ENCODE measurements around the gene SLC25A21. TPM values are rescaled to one million over a fixed set of nuclear protein-coding genes. Genes with fewer than 3 reads are reported as not detected.

Gene SLC25A21
- total RNA-seq, 2 experiments from 2014 or later = not detected

GRCh38 chr14:37054144-37054543 is 118.3 kb downstream of the SLC25A21 start:
- intact Hi-C loops (cut with micrococcal nuclease) = no loop called here
- no peak overlapping the region for H3K27ac Mint-ChIP-seq
- TF ChIP-seq CTCF (IDR thresholded peaks at IDR 0.05) = no peak
- H3K36me3 Mint-ChIP-seq (ENCODE audit: low read depth) = no peaks in the 10 kb centered on the region
- no peak overlapping the region for H3K4me3 Mint-ChIP-seq
- no peaks in the 10 kb centered on the region for H3K4me1 Mint-ChIP-seq (ENCODE audit: low read depth)
- no peaks in the 10 kb centered on the region for H3K27me3 Mint-ChIP-seq
- peaks cover 8% of the 10 kb centered on the region for H3K9me3 Mint-ChIP-seq
- POLR2A ChIA-PET = interaction anchor here (0.5 kb wide), 1 partner anchor 1815 kb away, joined by 3 read pairs; no protein-coding TSS in a partner anchor
- ATAC-seq (no peak), DNase-seq (no peak)
- CTCF ChIA-PET = no interaction called here

- H3K4me3 Mint-ChIP-seq = no peak overlapping the region
- H3K4me1 Mint-ChIP-seq (ENCODE audit: low read depth) = no peaks in the 10 kb centered on the region
- ChIA-PET CTCF (no interaction called here), POLR2A (no interaction called here)
- H3K27ac Mint-ChIP-seq = no peak overlapping the region
- no peak for TF ChIP-seq CTCF (IDR thresholded peaks at IDR 0.05)
- no peaks in the 10 kb centered on the region for H3K36me3 Mint-ChIP-seq (ENCODE audit: low read depth)
- ATAC-seq = no peak
- intact Hi-C loops (cut with micrococcal nuclease) = no loop called here
- H3K27me3 Mint-ChIP-seq = no peaks in the 10 kb centered on the region
- DNase-seq = no peak
- peaks cover 8% of the 10 kb centered on the region for H3K9me3 Mint-ChIP-seq
These were observed 120.7 kb downstream of the SLC25A21 start for GRCh38 chr14:37051680-37052079.

- ChIA-PET POLR2A (no interaction called here), CTCF (no interaction called here)
- Mint-ChIP-seq H3K4me1 (ENCODE audit: low read depth) (no peaks in the 10 kb centered on the region), H3K4me3 (no peak overlapping the region), H3K27me3 (no peaks in the 10 kb centered on the region), H3K36me3 (ENCODE audit: low read depth) (no peaks in the 10 kb centered on the region), H3K27ac (no peak overlapping the region), H3K9me3 (peaks cover 8% of the 10 kb centered on the region)
- intact Hi-C loops (cut with micrococcal nuclease) = no loop called here
- DNase-seq (no peak), ATAC-seq (no peak)
- no peak for TF ChIP-seq CTCF (IDR thresholded peaks at IDR 0.05)
These were observed 121.3 kb downstream of the SLC25A21 start for GRCh38 chr14:37051153-37051552.

GRCh38 chr14:37048666-37049071 is 123.7 kb downstream of the SLC25A21 start:
- ChIA-PET CTCF (no interaction called here), POLR2A (no interaction called here)
- Mint-ChIP-seq H3K9me3 (no peaks in the 10 kb centered on the region), H3K27ac (no peak overlapping the region), H3K4me3 (no peak overlapping the region), H3K4me1 (ENCODE audit: low read depth) (no peaks in the 10 kb centered on the region), H3K36me3 (ENCODE audit: low read depth) (no peaks in the 10 kb centered on the region), H3K27me3 (no peaks in the 10 kb centered on the region)
- intact Hi-C loops (cut with micrococcal nuclease) = no loop called here
- ATAC-seq (no peak), DNase-seq (no peak)
- TF ChIP-seq CTCF (IDR thresholded peaks at IDR 0.05) = no peak

- no peak overlapping the region for H3K4me3 Mint-ChIP-seq
- no peak overlapping the region for H3K27ac Mint-ChIP-seq
- CTCF ChIA-PET = no interaction called here
- ATAC-seq = no peak
- POLR2A ChIA-PET = no interaction called here
- DNase-seq = no peak
- TF ChIP-seq CTCF (IDR thresholded peaks at IDR 0.05) = no peak
- intact Hi-C loops (cut with micrococcal nuclease) = no loop called here
- H3K9me3 Mint-ChIP-seq = no peaks in the 10 kb centered on the region
- H3K36me3 Mint-ChIP-seq (ENCODE audit: low read depth) = no peaks in the 10 kb centered on the region
- H3K4me1 Mint-ChIP-seq (ENCODE audit: low read depth) = no peaks in the 10 kb centered on the region
- no peaks in the 10 kb centered on the region for H3K27me3 Mint-ChIP-seq
These were observed 124.4 kb downstream of the SLC25A21 start for GRCh38 chr14:37047996-37048395.

Data from activated CD8-positive, alpha-beta T cell treated with anti-CD3 and anti-CD28 coated beads for 36 hours (primary cell).